ENCODE data around the gene RARS1. TPM values are rescaled to one million over a fixed set of nuclear protein-coding genes. Genes with fewer than 3 reads are reported as not detected.
"Not testable (repeated sequence)": the region's sequence is repeated elsewhere in the genome, so short reads cannot be mapped to it uniquely, and the experiment has no call there.

Gene RARS1
- total RNA-seq, 4 donors from 2014 or later = 72.2 to 87.9 (median 74.2) TPM

DNA sequence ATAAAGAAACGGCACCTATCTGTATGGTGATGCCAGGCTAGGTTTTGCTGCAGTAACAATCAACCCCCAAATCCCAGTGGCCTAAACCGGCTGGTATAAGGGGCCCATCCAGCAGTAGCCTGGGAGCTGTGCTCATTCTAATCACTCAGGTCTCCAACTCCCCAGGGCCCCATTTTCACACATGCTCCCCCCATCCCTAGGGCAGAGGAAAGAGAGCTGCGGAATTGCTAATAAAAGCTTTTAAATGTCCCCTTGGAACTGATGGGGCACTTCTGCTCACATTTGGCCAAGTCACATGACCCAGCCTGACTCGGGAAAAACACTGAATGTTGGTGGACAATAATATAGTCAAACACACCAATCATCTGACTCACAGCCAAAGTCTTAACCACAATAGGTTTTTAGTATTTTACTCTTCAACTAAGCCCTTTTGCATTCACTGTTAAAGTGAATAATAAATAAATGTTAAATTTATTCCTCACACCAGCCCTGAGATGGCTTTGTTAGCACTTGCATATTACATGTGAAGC lies 44.4 kb downstream of the RARS1 start:
- H3K27me3 ChIP-seq = no peaks in the 10 kb centered on the region
- H3K9me3 ChIP-seq = no peaks in the 10 kb centered on the region
- DNase-seq = no peak
- intact Hi-C loops (cut with DNase I) = no loop called here
- H3K4me3 ChIP-seq (replicated peaks in 1 of 3) = no peak overlapping the region
- TF ChIP-seq POLR2A (IDR thresholded peaks at IDR 0.05) = no peak
- TF ChIP-seq, protein P1, sequence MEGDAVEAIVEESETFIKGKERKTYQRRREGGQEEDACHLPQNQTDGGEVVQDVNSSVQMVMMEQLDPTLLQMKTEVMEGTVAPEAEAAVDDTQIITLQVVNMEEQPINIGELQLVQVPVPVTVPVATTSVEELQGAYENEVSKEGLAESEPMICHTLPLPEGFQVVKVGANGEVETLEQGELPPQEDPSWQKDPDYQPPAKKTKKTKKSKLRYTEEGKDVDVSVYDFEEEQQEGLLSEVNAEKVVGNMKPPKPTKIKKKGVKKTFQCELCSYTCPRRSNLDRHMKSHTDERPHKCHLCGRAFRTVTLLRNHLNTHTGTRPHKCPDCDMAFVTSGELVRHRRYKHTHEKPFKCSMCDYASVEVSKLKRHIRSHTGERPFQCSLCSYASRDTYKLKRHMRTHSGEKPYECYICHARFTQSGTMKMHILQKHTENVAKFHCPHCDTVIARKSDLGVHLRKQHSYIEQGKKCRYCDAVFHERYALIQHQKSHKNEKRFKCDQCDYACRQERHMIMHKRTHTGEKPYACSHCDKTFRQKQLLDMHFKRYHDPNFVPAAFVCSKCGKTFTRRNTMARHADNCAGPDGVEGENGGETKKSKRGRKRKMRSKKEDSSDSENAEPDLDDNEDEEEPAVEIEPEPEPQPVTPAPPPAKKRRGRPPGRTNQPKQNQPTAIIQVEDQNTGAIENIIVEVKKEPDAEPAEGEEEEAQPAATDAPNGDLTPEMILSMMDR (IDR thresholded peaks at IDR 0.05) = no peak
- no peak overlapping the region for H3K27ac ChIP-seq
- H3K4me1 ChIP-seq = no peaks in the 10 kb centered on the region
- 77 to 81% methylated on average over 4 of the region's 4 CpGs for WGBS, 2 donors
- no peaks in the 10 kb centered on the region for H3K36me3 ChIP-seq

DNA sequence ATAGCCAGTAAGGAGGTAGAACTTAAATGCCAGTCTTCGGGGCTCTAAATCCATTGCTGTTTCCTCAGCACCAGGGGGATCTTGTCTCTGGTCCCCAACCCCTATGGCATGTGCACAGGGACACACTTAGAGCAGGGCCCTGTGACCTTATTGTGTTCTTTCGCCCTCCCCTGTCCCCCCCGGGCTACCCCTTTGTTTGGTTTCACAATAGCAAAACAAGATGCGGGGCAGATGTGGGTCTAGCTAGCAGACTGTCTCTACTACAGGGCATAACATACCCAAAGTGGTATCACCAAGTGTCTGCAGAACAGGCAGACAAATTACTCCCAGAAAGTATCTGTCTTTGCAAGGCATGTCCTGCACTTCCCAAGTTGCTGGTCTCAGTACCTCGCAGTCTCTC lies 44.9 kb downstream of the RARS1 start:
- H3K4me3 ChIP-seq (replicated peaks in 1 of 3) = no peak overlapping the region
- H3K4me1 ChIP-seq = no peaks in the 10 kb centered on the region
- no peak for DNase-seq
- H3K36me3 ChIP-seq = no peaks in the 10 kb centered on the region
- 74 to 85% methylated on average over 5 of the region's 5 CpGs for WGBS, 2 donors
- no peaks in the 10 kb centered on the region for H3K27me3 ChIP-seq
- no peaks in the 10 kb centered on the region for H3K9me3 ChIP-seq
- intact Hi-C loops (cut with DNase I) = no loop called here
- H3K27ac ChIP-seq = no peak overlapping the region
- TF ChIP-seq, protein P1 (IDR thresholded peaks at IDR 0.05) = no peak
- no peak for TF ChIP-seq POLR2A (IDR thresholded peaks at IDR 0.05)

DNA sequence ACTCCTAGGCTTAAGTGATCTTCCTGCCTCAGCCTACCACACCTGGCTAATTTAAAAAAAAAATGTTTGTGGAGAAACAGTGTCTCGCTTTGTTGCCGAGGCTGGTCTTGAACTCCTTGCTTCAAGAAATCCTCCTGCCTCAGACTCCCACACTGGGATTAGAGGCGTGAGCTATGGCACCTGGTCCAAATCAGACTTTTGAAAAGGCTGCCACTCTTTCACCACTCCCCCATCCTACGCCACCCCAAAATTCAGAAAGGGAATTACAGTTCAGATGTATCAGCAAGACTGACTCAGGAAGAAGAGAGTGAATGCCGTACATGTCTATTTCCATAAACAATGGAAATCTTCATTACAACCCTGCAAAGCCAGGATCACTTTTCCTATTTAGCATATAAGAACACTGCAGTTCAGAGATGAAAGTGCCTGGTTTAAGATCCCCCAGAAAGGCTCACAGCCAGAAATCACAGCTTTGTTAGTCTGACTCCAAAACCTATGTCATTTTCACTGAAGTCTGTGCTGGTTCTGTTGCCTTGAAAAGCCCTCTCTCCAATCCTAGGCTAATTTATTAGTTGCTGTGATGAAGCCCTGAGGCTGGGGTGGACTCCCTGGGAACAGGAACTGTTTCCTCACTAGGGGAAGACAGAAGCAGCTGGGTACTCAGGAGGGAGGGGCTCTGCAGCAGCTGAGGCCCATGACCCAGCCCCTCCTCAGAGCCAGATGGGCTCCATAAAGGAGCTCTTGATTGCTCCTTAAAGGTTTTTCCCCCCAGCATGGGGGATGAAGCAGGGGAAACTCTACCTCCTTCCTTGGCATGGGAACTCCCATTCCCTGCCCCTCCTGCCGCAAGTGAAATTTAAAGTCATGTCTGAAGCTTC lies 46.0 kb downstream of the RARS1 start:
- DNase-seq = no peak
- H3K9me3 ChIP-seq = no peaks in the 10 kb centered on the region
- WGBS, 2 donors = 76 to 89% methylated on average over 6 of the region's 6 CpGs
- H3K36me3 ChIP-seq = no peaks in the 10 kb centered on the region
- intact Hi-C loops (cut with DNase I) = no loop called here
- H3K4me3 ChIP-seq (replicated peaks in 1 of 3) = no peak overlapping the region
- H3K4me1 ChIP-seq = no peaks in the 10 kb centered on the region
- no peaks in the 10 kb centered on the region for H3K27me3 ChIP-seq
- TF ChIP-seq, protein P1 (IDR thresholded peaks at IDR 0.05) = no peak
- TF ChIP-seq POLR2A (IDR thresholded peaks at IDR 0.05) = no peak
- no peak overlapping the region for H3K27ac ChIP-seq

DNA sequence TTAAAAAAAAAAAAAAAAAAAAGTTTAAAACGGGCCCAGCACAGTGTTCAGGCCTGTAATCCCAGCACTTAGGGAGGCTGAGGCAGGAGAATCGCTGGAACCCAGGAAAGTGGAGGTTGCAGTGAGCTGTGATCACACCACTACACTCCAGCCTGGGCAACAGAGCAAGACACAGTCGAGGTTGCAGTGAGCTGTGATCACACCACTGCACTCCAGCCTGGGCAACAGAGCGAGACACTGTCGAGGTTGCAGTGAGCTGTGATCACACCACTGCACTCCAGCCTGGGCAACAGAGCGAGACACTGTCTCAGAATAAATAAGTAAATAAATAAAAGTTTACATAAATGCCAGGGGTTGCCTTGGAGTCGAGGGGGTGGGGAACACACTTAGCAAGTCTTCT lies 48.1 kb downstream of the RARS1 start:
- DNase-seq; intact Hi-C loops (cut with DNase I); H3K9me3 ChIP-seq; H3K27ac ChIP-seq; H3K4me3 ChIP-seq (replicated peaks in 1 of 3); H3K36me3 ChIP-seq; H3K27me3 ChIP-seq; H3K4me1 ChIP-seq: not testable (repeated sequence)
- WGBS, 2 donors = 76% methylated on average over 7 of the region's 7 CpGs

DNA sequence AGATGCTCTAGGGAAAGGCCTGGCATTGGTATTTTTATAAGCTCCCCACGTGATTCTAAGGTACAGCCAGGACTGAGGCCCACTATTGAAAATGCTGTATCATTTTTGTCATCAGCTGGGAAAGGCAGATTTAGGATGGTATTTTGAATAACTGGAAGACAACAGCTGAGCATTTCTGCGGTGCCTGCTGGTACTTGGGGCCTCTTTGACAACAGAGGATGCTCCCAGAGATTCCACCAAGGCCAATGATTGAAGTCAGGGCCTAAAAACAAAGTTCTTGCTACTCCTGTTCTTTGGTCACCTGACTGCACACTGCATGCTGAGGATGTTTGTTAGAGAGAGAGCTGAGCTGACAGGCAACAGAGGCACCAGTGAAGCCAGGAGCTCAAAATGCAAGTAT lies 50.9 kb downstream of the RARS1 start:
- H3K27ac ChIP-seq = no peak overlapping the region
- H3K9me3 ChIP-seq = no peaks in the 10 kb centered on the region
- no peak for DNase-seq
- H3K36me3 ChIP-seq = no peaks in the 10 kb centered on the region
- TF ChIP-seq POLR2A (IDR thresholded peaks at IDR 0.05) = no peak
- TF ChIP-seq, protein P1 (IDR thresholded peaks at IDR 0.05) = no peak
- no peaks in the 10 kb centered on the region for H3K4me1 ChIP-seq
- WGBS, 2 donors = 54 to 61% methylated on average over 2 of the region's 2 CpGs
- no peak overlapping the region for H3K4me3 ChIP-seq (replicated peaks in 1 of 3)
- intact Hi-C loops (cut with DNase I) = no loop called here
- no peaks in the 10 kb centered on the region for H3K27me3 ChIP-seq

Data from thyroid gland (tissue), 4 donors.